Measurements from ENCODE around the gene CHST12.
"Not testable (repeated sequence)": the region's sequence is repeated elsewhere in the genome, so short reads cannot be mapped to it uniquely, and the experiment has no call there.

The CHST12 gene

GRCh38 chr7:2465928-2466327, 62.5 kb downstream of the CHST12 start:
- DNase-seq: no peak

GRCh38 chr7:2466675-2467074, 63.3 kb downstream of the CHST12 start:
- DNase-seq: no peak

GRCh38 chr7:2468227-2468626, 64.8 kb downstream of the CHST12 start:
- DNase-seq: no peak

- DNase-seq: not testable (repeated sequence)
Measured at GRCh38 chr7:2469460-2470203, 66.2 kb downstream of the CHST12 start.

- DNase-seq: no peak
Measured at GRCh38 chr7:2470204-2471021, 67.0 kb downstream of the CHST12 start.

GRCh38 chr7:2471022-2471329, 67.6 kb downstream of the CHST12 start:
- no peak for DNase-seq

- no peak for DNase-seq
Measured at GRCh38 chr7:2471396-2471795, 68.0 kb downstream of the CHST12 start.

- no peak for DNase-seq
Measured at GRCh38 chr7:2472739-2473138, 69.3 kb downstream of the CHST12 start.

- DNase-seq: no peak
Measured at GRCh38 chr7:2473496-2474180, 70.2 kb downstream of the CHST12 start.

GRCh38 chr7:2474224-2474623, 70.8 kb downstream of the CHST12 start:
- no peak for DNase-seq

GRCh38 chr7:2474813-2475677, 71.6 kb downstream of the CHST12 start:
- no peak for DNase-seq

- DNase-seq: no peak
Measured at GRCh38 chr7:2475678-2476015, 72.2 kb downstream of the CHST12 start.

- DNase-seq: no peak
Measured at GRCh38 chr7:2476298-2476697, 72.9 kb downstream of the CHST12 start, which contains the start of gene GRIFIN. Gene GRIFIN, minus strand, starts transcription at chr7:2476398. Its CDS starts 15 bp downstream, at chr7:2476383.

- no peak for DNase-seq
Measured at GRCh38 chr7:2476776-2477446, 73.5 kb downstream of the CHST12 start.

GRCh38 chr7:2477447-2478398, 74.3 kb downstream of the CHST12 start:
- peak; percentile 78 for DNase-seq

- DNase-seq: no peak
Measured at GRCh38 chr7:2478399-2478785, 75.0 kb downstream of the CHST12 start.

- DNase-seq: no peak
Measured at GRCh38 chr7:2478800-2479199, 75.4 kb downstream of the CHST12 start.

GRCh38 chr7:2479276-2480069, 76.1 kb downstream of the CHST12 start:
- DNase-seq: no peak

GRCh38 chr7:2480070-2480408, 76.6 kb downstream of the CHST12 start:
- no peak for DNase-seq

- no peak for DNase-seq
Measured at GRCh38 chr7:2481195-2481594, 77.8 kb downstream of the CHST12 start.
